Brain microvascular endothelial cell (primary cell): ENCODE measurements around the gene KPNA2.

Experiments used
- DNase-seq: peaks from one replicate; pipeline ENCODE4 v3.0.0-alpha.2; 2020
- H3K27ac ChIP-seq: fragments of 250-450 bp; sonication (Bioruptor Pico); 2 replicates; pipeline ENCODE4 v1.5.1; 2020; ENCODE audit warnings: mild to moderate bottlenecking, moderate library complexity
- H3K27me3 ChIP-seq: fragments of 250-450 bp; sonication (Bioruptor Pico); replicated peaks from 2 replicates; pipeline ENCODE4 v1.5.1; 2020; ENCODE audit warnings: mild to moderate bottlenecking
- H3K36me3 ChIP-seq: fragments of 250-450 bp; sonication (Bioruptor Pico); replicated peaks from 2 replicates; pipeline ENCODE4 v1.5.1; 2020; ENCODE audit warnings: mild to moderate bottlenecking
- H3K4me3 ChIP-seq: 2 replicates; pipeline ENCODE4 v1.5.1; 2011; ENCODE audit warnings: low read depth, mild to moderate bottlenecking, control low read depth, low read length, moderate library complexity
- in situ Hi-C: cut with HindIII; loops from 2 replicates; pipeline ENCODE4 v1.10.0; 2017; ENCODE audit warnings: low sequenced_read_pairs, low pct_ligation_motif_present
- TF ChIP-seq, protein P1 (sequence below): IDR thresholded peaks from 2 replicates; pipeline ENCODE4 v1.5.1; 2011; ENCODE audit warnings: low read depth, mild to moderate bottlenecking, moderate library complexity, low read length, control low read depth, inconsistent platforms; ENCODE audit errors: missing control alignments

The KPNA2 gene

GRCh38 chr17:68094481-68095078 lies 59.0 kb downstream of the KPNA2 start:
- H3K36me3 ChIP-seq: no peaks in the 10 kb centered on the region
- TF ChIP-seq, protein P1, sequence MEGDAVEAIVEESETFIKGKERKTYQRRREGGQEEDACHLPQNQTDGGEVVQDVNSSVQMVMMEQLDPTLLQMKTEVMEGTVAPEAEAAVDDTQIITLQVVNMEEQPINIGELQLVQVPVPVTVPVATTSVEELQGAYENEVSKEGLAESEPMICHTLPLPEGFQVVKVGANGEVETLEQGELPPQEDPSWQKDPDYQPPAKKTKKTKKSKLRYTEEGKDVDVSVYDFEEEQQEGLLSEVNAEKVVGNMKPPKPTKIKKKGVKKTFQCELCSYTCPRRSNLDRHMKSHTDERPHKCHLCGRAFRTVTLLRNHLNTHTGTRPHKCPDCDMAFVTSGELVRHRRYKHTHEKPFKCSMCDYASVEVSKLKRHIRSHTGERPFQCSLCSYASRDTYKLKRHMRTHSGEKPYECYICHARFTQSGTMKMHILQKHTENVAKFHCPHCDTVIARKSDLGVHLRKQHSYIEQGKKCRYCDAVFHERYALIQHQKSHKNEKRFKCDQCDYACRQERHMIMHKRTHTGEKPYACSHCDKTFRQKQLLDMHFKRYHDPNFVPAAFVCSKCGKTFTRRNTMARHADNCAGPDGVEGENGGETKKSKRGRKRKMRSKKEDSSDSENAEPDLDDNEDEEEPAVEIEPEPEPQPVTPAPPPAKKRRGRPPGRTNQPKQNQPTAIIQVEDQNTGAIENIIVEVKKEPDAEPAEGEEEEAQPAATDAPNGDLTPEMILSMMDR: no peak
- H3K4me3 ChIP-seq: no peak overlapping the region
- in situ Hi-C loops: no loop called here
- H3K27ac ChIP-seq: no peak overlapping the region
- DNase-seq: no peak
- H3K27me3 ChIP-seq: no peaks in the 10 kb centered on the region

- in situ Hi-C loops: no loop called here
- Histone ChIP-seq H3K27me3 (no peaks in the 10 kb centered on the region), H3K27ac (no peak overlapping the region), H3K4me3 (no peak overlapping the region), H3K36me3 (no peaks in the 10 kb centered on the region)
- TF ChIP-seq, protein P1: no peak
- DNase-seq: no peak
Measured at GRCh38 chr17:68095205-68095811, 59.8 kb downstream of the KPNA2 start.

DNA sequence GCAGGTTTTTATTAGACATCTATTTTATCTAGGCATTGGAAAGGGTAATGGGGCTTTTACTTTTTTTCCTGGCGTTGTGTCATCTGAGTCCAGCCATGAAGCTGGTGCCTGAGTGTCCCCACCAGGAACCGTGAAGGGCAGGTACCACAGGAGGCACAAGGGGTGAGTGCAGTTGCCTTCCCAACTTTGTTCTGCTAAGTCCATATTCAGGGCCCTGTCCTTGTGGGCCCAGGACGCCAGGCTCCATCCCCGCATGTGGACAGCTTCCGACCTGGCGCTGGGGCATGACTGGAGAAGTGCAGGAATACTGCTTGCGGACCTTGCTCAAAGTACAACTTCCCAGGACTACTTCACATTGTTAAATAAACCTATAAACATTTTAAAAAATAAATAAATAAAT lies 60.6 kb downstream of the KPNA2 start:
- DNase-seq: no peak
- in situ Hi-C loops: no loop called here
- H3K36me3 ChIP-seq: no peaks in the 10 kb centered on the region

More for the DNA sequence above, 60.6 kb downstream of the KPNA2 start:
- Histone ChIP-seq H3K4me3 (no peak overlapping the region), H3K27me3 (no peaks in the 10 kb centered on the region), H3K27ac (no peak overlapping the region)
- TF ChIP-seq, protein P1: no peak
